Activated CD4-positive, CD25-positive, alpha-beta regulatory T cell (primary cell): ENCODE measurements around the gene ABCC1.
"Not testable (repeated sequence)": the region's sequence is repeated elsewhere in the genome, so short reads cannot be mapped to it uniquely, and the experiment has no call there.

Experiments used
- DNase-seq, 4 experiments: peaks; one replicate each; lab custom pipeline; 2025; lab: John Stamatoyannopoulos, UW

Gene ABCC1

GRCh38 chr16:15946257-15947044 lies 3.0 kb upstream of the ABCC1 start:
- no peak for DNase-seq

DNA sequence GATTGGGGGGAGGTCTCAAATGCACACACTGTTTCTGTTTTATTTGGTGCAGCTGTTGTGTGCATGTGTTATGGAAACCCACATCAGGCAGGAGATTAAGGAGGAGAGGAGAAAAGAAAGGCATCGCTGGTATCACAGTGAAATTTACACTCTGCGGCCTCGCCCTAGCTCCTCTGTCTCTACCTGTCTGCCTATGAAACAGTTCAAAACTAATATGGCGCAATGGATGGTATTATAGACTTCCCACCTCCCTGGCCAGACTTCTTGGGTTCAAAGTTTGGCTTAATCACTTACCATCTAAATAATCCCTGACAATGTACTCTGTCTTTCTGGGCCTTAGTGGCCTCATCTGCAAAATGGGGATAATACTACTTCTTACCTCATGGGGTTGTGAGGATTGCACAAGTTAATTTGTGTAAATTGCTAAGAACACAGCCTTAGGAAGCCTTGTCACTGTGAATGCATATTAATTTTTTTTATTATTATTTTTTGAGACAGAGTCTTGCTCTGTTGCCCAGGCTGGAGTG lies 1.4 kb upstream of the ABCC1 start:
- DNase-seq: no peak

- no peak for DNase-seq
Measured at GRCh38 chr16:15948532-15949209, 745 bp upstream of the ABCC1 start.

DNA sequence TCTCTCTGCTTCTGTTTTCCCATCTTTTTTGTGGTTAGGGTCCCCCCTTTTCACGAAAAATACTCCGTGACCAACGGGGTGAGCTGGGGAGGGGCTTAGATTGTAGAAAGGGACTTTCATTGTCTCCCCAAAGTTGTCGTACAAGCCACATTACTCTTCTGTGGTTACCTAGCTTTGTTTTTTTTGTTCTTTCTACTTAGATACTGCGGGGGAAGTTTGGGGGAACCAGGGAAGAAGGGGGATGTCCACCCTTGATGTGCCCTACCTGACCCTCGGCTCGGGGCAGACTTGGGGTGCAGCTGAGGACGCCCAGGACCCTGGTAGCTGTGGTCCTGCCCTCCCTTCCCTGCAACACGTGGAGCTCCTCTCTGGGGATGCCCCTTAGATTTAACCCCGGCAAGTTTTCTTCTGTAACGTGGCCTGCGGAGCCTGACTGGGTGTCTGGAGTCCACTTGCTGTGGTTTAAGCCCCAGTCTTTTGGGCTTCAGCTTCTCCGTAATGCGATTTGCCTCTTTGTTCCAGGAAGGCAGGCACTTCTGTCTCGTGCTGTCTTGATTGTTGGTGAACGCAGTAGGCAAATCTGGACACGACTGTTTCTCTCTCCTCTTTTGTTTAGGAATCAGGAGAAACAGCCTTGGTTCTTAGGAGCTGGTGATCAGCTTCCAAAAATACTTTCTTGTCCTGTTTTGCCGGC lies 892 bp downstream of the ABCC1 start:
- peak in 1 of 4 experiments; percentile 5 for DNase-seq

DNA sequence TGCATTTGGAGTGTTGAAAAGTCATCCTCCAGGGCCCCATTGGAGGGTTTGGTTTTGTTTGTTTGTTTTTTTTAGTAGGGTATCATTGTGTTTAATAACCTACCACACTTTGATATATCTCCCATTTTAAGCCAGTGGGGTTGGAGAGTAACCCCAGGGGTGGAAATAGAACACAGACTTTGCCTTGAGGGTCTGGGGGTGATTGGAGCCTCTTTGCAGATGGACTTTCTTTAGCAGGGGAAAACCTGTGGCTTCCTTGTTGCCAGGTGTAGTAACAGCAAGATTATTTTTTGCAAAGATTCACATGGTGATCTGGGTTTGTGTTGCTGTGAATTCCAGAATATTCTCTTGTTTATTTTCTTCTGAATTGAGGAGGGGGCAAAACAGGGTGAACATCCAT lies 1.5 kb downstream of the ABCC1 start:
- no peak for DNase-seq

GRCh38 chr16:15951852-15952251 lies 2.4 kb downstream of the ABCC1 start:
- DNase-seq: no peak

- DNase-seq: no peak
Measured at GRCh38 chr16:15952265-15952711, 2.9 kb downstream of the ABCC1 start.

DNA sequence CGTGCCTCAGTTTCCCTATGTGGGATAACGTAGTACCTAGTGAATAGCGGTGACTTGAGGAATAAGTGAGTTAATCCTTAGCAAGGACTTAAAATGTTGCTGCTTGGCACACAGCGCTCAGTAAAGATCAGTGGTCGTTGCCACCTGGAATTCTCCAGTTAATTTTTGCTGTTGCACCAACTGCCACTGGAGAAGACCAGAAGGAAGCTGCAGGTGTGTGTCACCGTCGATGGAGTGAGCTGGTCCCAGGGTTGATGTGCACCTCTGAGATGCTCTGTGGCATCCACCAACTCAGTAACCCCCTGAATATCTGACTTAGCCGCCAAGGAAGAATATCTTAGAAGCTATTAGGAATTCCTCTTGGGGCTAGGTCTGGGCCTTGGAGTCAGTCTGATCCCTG lies 4.1 kb downstream of the ABCC1 start:
- DNase-seq: no peak

DNA sequence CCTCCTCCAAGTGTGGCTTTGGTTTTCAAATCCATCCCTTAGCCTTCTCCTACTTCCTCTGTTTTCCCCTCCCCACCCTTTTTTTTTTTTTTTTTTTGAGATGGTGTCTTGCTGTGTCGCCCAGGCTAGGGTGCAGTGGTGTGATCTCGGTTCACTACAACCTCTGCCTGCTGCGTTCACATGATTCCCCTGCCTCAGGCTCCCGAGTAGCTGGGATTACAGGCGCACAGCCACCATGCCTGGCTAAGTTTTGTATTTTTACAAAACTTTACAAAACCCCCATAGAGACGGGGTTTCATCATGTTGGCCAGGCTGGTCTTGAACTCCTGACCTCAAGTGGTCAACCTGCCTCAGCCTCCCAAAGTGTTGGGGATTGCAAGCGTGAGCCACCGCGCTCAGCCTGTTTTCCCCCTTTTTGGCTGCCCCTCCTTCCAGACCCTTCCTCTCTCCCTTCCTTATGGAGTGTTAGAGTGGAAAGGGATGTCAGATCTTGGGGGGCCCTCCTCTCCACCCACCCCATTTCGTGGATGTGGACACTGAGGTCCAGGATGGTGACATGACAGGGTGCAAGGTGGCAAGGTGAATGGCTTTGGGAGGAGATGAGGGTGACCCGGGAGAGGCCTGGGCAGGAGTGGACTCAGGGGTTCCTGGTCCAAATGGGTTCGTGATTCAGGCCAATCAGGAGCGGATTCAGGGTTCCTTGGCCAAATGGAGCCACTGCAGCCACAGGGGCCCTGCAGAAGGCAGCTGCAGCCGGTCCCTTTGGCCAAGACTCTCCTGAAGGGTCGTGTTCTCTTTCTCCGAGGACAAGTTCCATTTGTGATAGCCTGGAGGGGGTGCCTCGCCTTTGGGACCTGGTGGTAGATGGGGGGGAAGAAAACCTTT lies 4.8 kb downstream of the ABCC1 start:
- no peak for DNase-seq

DNA sequence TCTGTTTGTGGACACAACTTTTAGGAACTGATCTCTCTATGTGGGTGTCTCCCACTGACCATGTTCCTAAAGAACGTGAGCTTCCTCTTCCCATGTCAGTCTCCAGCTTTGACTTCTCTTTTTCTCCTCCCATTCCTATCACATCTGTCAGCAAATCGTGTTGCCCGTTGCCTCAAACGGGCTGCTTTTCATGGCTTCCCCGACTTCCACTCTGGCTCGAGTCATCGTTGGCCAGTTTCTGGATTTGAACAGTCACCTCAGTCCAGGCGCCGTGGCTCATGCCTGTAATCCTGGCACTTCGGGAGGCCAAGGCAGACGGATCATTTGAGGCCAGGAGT lies 5.4 kb downstream of the ABCC1 start:
- no peak for DNase-seq

DNA sequence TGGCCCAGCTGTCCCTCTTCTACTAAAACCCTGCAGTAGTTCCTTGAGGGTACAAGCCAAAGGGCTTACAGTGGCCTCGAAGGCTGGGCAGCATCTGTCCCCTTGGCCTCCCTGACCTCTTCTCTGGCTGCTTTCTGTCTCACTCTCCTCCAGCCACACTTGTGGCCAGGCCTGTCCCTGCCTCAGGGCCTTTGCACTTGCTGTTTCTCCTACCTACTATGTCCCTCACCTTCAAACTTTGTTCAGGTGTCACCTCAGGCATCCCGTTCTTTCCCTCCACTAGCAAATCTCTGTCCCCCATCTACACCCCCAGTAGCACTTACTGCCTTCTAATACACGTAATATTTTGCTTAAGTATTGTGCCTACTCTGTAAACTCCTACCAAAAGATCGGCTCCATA lies 6.0 kb downstream of the ABCC1 start:
- DNase-seq: no peak

DNA sequence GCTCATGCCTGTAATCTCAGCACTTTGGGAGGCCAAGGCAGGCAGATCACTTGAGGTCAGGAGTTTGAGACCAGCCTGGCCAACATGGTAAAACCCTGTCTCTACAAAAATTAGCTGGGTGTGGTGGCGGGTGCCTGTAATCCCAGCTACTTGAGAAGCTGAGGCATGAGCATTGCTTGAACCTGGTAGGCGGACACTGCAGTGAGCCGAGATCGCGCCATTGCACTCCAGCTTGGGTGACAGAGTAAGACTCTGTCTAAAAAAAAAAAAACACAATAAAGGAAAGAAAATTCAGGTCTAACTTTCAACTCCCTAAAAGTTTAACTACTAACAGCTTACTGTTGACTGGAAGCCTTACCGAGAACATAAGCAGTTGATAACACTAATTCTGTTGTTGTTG lies 6.7 kb downstream of the ABCC1 start:
- not testable (repeated sequence) for DNase-seq

- no peak for DNase-seq
Measured at GRCh38 chr16:15958703-15959348, 9.4 kb downstream of the ABCC1 start.

DNA sequence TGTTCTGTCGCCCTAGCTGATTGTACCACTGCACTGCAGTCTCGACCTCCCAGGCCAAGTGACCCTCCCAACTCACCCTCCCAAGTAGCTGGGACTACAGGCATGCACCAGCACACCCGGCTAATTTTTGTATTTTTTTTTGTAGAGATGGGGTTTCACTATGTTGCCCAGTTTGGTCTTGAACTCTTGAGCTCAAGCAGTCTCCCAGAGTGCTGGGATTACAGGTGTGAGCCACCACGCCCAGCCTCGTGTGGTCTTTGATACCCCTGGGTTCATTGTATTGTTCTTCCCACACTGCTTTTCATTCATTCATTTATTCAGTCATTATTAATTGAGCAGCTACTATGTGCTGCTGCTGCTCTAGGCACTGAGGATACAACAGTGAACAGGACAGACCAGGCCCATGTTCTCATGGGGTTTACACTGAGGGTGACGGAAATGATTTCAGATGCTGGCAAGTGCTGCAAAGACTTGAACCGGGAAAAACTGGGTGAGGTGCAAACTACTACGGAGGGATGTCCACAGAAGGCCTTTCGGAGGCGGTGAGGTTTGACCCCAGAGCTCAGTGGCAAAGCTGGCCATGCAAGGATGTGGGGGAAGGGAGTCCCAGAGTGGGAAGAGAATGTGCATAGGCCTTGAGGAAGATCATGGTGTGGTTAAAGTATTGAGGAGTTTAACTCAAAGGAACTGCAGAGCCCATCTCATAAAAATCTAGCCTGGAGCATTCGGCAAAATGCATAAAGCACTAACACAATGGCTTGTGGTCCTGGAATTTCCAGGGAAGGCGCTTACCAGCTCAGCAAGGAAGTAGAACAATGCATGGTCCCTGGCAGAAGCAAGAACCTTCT lies 10.9 kb downstream of the ABCC1 start:
- DNase-seq: no peak

- peak; percentile 5 to 33 (median 20) for DNase-seq
Measured at GRCh38 chr16:15961060-15961511, 11.7 kb downstream of the ABCC1 start.

- no peak for DNase-seq
Measured at GRCh38 chr16:15961571-15962090, 12.2 kb downstream of the ABCC1 start.

DNA sequence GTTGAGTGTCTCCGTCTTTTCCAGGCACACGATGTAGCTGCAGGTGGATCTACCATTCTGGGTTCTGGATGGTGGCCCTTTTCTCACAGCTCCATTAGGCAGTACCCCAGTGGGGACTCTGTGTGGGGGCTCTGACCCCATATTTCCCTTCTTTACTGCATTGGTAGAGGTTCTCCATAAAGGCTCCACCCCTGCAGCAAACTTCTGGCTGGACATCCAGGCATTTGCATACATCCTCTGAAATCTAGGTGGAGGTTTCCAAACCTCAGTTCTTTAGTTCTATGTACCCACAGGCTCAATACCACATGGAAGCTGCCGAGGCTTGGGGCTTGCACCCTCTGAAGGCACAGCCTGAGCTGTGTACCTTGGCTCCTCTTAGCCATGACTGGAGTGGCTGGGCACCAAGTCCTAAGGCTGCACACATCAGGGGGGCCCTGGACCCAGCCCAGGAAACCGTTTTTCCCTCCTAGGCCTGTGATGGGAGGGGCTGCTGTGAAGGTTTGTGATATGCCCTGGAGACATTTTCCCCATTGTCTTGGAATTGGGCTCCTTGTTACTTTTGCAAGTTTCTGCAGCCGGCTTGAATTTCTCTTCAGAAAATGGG lies 14.0 kb downstream of the ABCC1 start:
- no peak for DNase-seq

GRCh38 chr16:15966420-15966819 lies 17.0 kb downstream of the ABCC1 start:
- DNase-seq: no peak

DNA sequence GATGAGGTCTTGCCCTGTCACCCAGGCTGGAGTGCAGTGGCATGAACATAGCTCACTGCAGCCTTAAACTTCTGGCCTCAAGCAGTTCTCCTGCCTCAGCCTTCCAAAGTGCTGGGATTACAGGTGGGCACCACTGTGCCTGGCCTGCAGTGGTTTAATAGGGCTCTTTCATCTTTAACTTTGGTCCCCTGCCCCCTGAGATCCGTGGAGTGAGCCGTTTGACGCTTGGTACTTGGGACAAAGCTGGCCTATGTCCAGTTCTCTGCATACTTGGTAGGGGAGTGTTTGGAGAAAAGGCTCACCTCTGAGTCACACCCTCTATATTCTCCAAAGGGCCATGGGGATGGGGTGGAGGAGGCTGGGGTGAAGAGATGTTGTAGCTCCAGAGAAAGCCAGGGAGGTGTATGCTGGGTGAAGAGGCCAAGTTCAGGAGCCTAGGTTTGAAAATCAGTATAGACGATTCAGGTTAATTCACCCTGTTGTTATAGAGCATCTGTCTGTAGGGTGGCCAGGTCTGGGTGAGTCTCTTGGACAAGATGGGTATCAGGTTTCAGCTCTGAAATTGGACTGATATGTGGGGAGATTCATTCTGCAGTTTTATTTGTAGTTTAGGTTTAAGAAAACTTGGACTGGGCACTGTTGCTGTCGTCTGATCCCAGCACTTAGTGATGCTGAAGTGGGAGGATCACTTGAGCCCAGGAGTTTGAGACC lies 17.6 kb downstream of the ABCC1 start:
- no peak for DNase-seq
